Activated CD4-positive, alpha-beta memory T cell treated with anti-CD3 and anti-CD28 coated beads, Interleukin-2, amount 10 ng/mL, durations not matched to agents 7 days and 5 days (primary cell): ENCODE results near the gene IL10. TPM values are rescaled to one million over a fixed set of nuclear protein-coding genes. Genes with fewer than 3 reads are reported as not detected.

ENCODE experiments used
- CTCF ChIA-PET: fragments of 350-600 bp; sonication (Branson Sonifier 250); formaldehyde crosslinking; loops from one replicate; lab custom pipeline; 2021; ENCODE audit warnings: antibody characterized with exemption, inconsistent platforms; lab: Charles Lee
- POLR2A ChIA-PET: fragments of 350-600 bp; sonication (Branson Sonifier 250); formaldehyde crosslinking; loops from one replicate; lab custom pipeline; 2021; ENCODE audit warnings: antibody characterized with exemption; lab: Charles Lee
- DNase-seq: peaks from one replicate; pipeline ENCODE4 v3.0.0-alpha.2; 2020
- H3K27ac Mint-ChIP-seq: one replicate; pipeline ENCODE4 v1.8.0; 2021; ENCODE audit warnings: mild to moderate bottlenecking, mixed read lengths
- H3K27me3 Mint-ChIP-seq: one replicate; pipeline ENCODE4 v1.8.0; 2021; ENCODE audit warnings: mixed read lengths
- H3K36me3 Mint-ChIP-seq: one replicate; pipeline ENCODE4 v1.8.0; 2021; ENCODE audit warnings: low read depth, mixed read lengths
- H3K4me1 Mint-ChIP-seq: one replicate; pipeline ENCODE4 v1.8.0; 2021; ENCODE audit warnings: mixed read lengths
- H3K4me3 Mint-ChIP-seq: one replicate; pipeline ENCODE4 v1.8.0; 2021; ENCODE audit warnings: mild to moderate bottlenecking, mixed read lengths
- H3K9me3 Mint-ChIP-seq: one replicate; pipeline ENCODE4 v1.8.0; 2021; ENCODE audit warnings: mixed read lengths
- total RNA-seq, 2 experiments: library from RNA; stranded (reverse); gene quantifications; one replicate each; pipeline ENCODE4 v1.2.3, GENCODE V29; 2021

Gene IL10
- total RNA-seq, 2 experiments from 2014 or later = 0.73 to 1.9 TPM

DNA sequence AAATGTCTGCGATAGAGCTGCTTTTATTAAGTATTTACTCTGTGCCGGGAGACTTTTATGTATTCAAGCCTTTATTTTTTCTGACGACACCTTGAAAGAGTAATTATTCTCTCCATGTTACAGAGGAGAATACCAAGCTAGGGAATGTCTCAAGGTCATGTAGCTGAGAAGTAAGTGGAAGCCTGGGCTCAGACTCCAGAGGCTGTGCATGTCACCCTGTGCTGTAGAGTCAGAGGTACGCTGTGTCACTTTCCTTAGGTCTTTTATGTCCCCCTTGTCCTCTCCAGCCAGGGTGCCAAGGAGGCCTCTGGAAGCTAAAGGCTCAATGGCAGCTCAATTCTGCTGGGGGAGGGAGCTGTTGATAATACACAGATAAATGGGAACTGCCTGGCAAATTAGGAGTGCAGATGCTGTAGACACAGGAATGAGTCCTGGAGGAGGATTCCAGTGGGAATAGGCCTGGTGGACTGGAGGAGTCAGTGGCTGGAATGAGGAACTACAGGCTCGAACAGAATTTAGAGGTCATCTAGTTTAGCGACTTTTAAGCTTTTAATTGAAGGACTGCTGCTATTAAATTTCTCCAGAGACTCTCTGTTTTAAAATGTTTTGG lies 11.0 kb downstream of the IL10 start:
- H3K4me3 Mint-ChIP-seq = no peak overlapping the region
- no peak overlapping the region for H3K27ac Mint-ChIP-seq
- ChIA-PET POLR2A (interaction anchor here (0.6 to 1.3 kb wide), 5 partner anchors 8 to 149 kb away, joined by 3 read pairs; partner anchors contain the start of gene EIF2D), CTCF (interaction anchor here (0.6 to 3.6 kb wide), 7 partner anchors 9 to 48 kb away, joined by 3 to 15 read pairs (median 3); partner anchors contain the start of gene IL19)
- peaks cover 38% of the 10 kb centered on the region for H3K4me1 Mint-ChIP-seq
- peaks cover 11% of the 10 kb centered on the region for H3K36me3 Mint-ChIP-seq
- H3K9me3 Mint-ChIP-seq = peaks cover 9% of the 10 kb centered on the region
- DNase-seq = no peak
- H3K27me3 Mint-ChIP-seq = peaks cover 19% of the 10 kb centered on the region

DNA sequence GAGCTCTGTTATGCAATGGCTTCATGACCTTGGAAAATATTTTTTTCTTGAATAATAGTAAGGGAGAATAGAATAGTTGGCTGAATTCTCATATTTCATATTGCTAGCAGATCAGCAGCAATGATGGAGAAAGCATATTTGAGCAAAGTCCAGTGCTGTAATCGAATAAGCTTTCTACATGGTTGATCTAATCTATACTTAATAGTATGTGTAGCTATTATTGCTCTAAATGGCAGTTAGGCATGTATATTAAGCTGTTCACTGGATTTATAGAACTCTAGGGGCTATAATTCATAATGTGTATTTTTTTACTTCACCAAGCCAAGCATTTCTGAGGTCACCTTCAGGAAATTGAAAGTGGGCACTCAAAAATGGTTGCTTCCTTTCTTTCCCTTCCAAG lies 11.7 kb downstream of the IL10 start:
- POLR2A ChIA-PET = interaction anchor here (0.8 to 1.3 kb wide), 3 partner anchors 9 to 149 kb away, joined by 3 read pairs; partner anchors contain the start of gene EIF2D
- Mint-ChIP-seq H3K9me3 (peaks cover 9% of the 10 kb centered on the region), H3K27me3 (peaks cover 19% of the 10 kb centered on the region), H3K4me3 (no peak overlapping the region), H3K4me1 (peaks cover 35% of the 10 kb centered on the region), H3K27ac (no peak overlapping the region), H3K36me3 (peaks cover 11% of the 10 kb centered on the region)
- DNase-seq = no peak
- CTCF ChIA-PET = interaction anchor here (0.8 to 3.6 kb wide), 5 partner anchors 22 to 49 kb away, joined by 3 to 15 read pairs (median 5); no protein-coding TSS in a partner anchor

DNA sequence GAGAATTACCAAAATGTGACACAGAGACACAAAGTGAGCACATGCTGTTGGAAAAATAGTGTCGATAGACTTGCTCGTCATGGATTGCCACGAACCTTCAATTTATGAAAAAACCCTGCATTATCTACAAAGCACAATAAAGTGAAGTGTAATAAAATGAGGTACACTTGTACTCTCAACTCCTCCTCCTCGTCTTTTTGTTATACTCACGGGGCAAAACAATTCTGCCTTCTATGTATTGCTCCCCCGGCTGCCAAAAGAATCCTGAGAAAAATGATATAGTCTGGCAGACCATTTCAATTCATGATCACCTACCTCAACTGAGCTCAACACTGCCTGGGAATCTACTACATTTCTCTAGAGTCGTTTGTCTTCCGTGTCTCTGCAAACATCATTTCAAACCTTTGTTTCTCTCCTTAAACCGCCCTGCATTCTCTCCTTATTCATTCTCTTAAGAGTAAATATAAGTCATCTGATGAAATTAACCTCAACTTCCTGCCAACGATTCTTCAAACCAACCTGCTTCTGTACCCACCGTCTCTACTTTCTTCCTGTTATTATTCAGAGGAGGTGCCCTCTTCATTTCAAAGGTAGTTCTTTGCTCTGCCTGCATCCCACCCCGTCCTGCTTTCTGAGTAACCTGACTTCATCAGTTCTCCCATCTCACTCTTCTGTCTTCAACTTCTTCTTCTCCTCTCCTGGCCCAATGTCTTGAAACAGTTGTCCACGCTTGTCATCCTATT lies 14.6 kb downstream of the IL10 start:
- Mint-ChIP-seq H3K27ac (no peak overlapping the region), H3K27me3 (peaks cover 20% of the 10 kb centered on the region), H3K4me1 (peaks cover 29% of the 10 kb centered on the region), H3K36me3 (peaks cover 15% of the 10 kb centered on the region), H3K4me3 (no peak overlapping the region), H3K9me3 (peaks cover 8% of the 10 kb centered on the region)
- ChIA-PET POLR2A (interaction anchor here (0.6 to 2.6 kb wide), 13 partner anchors 10 to 88 kb away, joined by 3 to 34 read pairs (median 4); partner anchors contain the start of gene IL19), CTCF (no interaction called here)
- peak; percentile 43 for DNase-seq

DNA sequence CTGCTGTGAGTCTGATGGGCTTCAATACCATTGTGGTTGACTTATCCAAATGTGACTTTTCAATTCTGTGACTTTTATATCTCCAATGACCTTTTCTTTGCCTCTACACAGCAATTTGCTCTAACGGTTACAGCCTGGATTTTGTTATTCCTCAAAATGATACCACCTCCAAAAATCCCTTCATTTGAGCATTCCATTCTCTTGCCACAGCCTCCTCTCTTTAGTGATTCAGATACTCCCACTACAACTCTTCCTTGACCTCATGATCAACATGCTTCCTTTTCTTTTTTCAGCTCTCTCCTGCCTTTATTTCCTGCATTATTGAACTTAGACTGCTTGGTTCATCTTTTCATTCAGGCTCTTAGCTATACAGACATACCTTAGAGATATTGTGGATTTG lies 18.3 kb downstream of the IL10 start:
- no peak for DNase-seq
- CTCF ChIA-PET = no interaction called here
- no peak overlapping the region for H3K27ac Mint-ChIP-seq
- peaks cover 24% of the 10 kb centered on the region for H3K4me1 Mint-ChIP-seq
- H3K36me3 Mint-ChIP-seq = peaks cover 15% of the 10 kb centered on the region
- H3K27me3 Mint-ChIP-seq = peaks cover 23% of the 10 kb centered on the region
- H3K9me3 Mint-ChIP-seq = peaks cover 8% of the 10 kb centered on the region
- H3K4me3 Mint-ChIP-seq = no peak overlapping the region
- POLR2A ChIA-PET = no interaction called here

DNA sequence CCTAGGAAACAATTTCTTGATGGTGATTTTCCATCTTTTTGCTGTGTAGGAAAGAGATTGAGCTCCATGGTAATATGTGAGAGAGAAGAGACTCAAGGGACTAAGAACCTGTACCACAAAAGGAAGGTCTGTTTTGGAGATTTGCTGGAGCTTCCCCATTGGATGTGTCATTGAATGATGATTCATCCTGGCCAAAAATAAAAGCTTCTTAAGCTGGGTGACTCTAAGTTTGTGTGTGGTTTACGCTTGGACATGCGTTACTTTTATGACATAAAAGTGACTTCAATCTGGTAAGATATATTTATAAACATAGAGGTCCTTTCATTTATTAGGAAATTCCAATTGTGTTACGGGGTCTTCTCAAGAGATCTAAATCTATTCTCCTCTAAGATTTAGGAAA lies 19.2 kb downstream of the IL10 start:
- no peak overlapping the region for H3K27ac Mint-ChIP-seq
- H3K4me3 Mint-ChIP-seq = no peak overlapping the region
- ChIA-PET POLR2A (no interaction called here), CTCF (interaction anchor here (0.7 to 1.0 kb wide), 2 partner anchors 19 to 79 kb away, joined by 3 to 5 read pairs; no protein-coding TSS in a partner anchor)
- peaks cover 31% of the 10 kb centered on the region for H3K4me1 Mint-ChIP-seq
- DNase-seq = no peak
- peaks cover 23% of the 10 kb centered on the region for H3K27me3 Mint-ChIP-seq
- H3K36me3 Mint-ChIP-seq = peaks cover 15% of the 10 kb centered on the region
- peaks cover 8% of the 10 kb centered on the region for H3K9me3 Mint-ChIP-seq

- peaks cover 15% of the 10 kb centered on the region for H3K36me3 Mint-ChIP-seq
- DNase-seq = no peak
- H3K27me3 Mint-ChIP-seq = peaks cover 23% of the 10 kb centered on the region
- CTCF ChIA-PET = interaction anchor here (0.7 to 1.0 kb wide), 2 partner anchors 18 to 79 kb away, joined by 3 to 5 read pairs; no protein-coding TSS in a partner anchor
- H3K4me3 Mint-ChIP-seq = no peak overlapping the region
- H3K27ac Mint-ChIP-seq = no peak overlapping the region
- H3K9me3 Mint-ChIP-seq = peaks cover 8% of the 10 kb centered on the region
- H3K4me1 Mint-ChIP-seq = peaks cover 33% of the 10 kb centered on the region
- POLR2A ChIA-PET = no interaction called here
These were observed 19.8 kb downstream of the IL10 start for GRCh38 chr1:206752481-206752880.

DNA sequence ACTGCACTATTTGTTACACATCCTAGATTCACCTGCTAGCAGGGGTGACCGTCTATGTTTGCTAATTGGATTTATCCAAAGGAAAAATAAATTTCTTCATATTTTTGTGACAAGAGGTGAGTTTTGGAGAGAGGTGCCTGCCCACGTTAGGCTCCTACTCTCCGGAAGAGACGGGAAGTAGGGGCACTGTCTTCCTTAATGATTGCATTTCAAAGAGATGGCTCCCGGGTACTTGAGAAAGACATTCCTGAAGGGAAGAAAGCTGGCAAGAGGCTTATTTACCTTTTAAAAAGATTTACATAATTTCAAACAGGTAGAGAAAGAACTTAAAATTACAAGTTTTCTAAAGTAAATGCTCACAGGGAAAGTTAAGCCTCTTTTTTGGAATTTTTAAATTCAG lies 20.4 kb downstream of the IL10 start:
- H3K27me3 Mint-ChIP-seq = peaks cover 23% of the 10 kb centered on the region
- peaks cover 8% of the 10 kb centered on the region for H3K9me3 Mint-ChIP-seq
- DNase-seq = no peak
- peaks cover 33% of the 10 kb centered on the region for H3K4me1 Mint-ChIP-seq
- H3K4me3 Mint-ChIP-seq = no peak overlapping the region
- POLR2A ChIA-PET = no interaction called here
- no peak overlapping the region for H3K27ac Mint-ChIP-seq
- CTCF ChIA-PET = no interaction called here
- H3K36me3 Mint-ChIP-seq = peaks cover 15% of the 10 kb centered on the region

- no peak overlapping the region for H3K4me3 Mint-ChIP-seq
- no peak overlapping the region for H3K27ac Mint-ChIP-seq
- peaks cover 3% of the 10 kb centered on the region for H3K36me3 Mint-ChIP-seq
- ChIA-PET POLR2A (interaction anchor here (0.8 to 1.7 kb wide), 7 partner anchors 7 to 173 kb away, joined by 3 to 6 read pairs (median 3); partner anchors contain the start of genes FCMR and IL19), CTCF (interaction anchor here (0.8 to 1.8 kb wide), 8 partner anchors 12 to 185 kb away, joined by 3 to 7 read pairs (median 4); no protein-coding TSS in a partner anchor)
- peaks cover 35% of the 10 kb centered on the region for H3K4me1 Mint-ChIP-seq
- no peaks in the 10 kb centered on the region for H3K9me3 Mint-ChIP-seq
- peaks cover 20% of the 10 kb centered on the region for H3K27me3 Mint-ChIP-seq
- no peak for DNase-seq
These were observed 23.8 kb downstream of the IL10 start for GRCh38 chr1:206748348-206749030.

- Mint-ChIP-seq H3K36me3 (peaks cover 3% of the 10 kb centered on the region), H3K27ac (no peak overlapping the region), H3K9me3 (no peaks in the 10 kb centered on the region), H3K4me3 (no peak overlapping the region), H3K4me1 (peaks cover 64% of the 10 kb centered on the region), H3K27me3 (peaks cover 14% of the 10 kb centered on the region)
- ChIA-PET POLR2A (interaction anchor here (1.0 to 2.8 kb wide), 7 partner anchors 11 to 59 kb away, joined by 3 to 14 read pairs (median 7); no protein-coding TSS in a partner anchor), CTCF (interaction anchor here (0.6 to 1.9 kb wide), 8 partner anchors 11 to 167 kb away, joined by 3 to 13 read pairs (median 4); partner anchors contain the start of gene IL10)
- DNase-seq = no peak
These were observed 27.0 kb downstream of the IL10 start for GRCh38 chr1:206745301-206745700.

DNA sequence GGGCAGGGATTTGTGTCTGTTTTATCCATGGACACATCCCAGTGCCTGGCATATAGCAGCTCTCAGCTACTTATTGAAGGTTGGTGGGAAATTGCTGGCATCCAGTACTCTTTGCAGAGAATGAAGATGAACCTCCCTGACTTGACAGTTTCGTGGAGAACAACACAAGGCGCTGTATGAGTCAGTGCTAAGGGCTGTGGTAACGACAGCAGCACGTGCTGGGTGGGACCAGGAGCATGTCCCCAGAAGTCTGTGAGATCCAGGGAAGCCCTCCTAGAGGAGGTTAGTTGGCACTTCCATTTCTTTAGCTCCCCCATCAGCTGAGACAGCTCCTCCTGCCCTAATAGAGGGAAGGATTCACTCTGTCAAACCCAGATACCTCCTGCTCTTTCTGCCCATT lies 27.6 kb downstream of the IL10 start:
- POLR2A ChIA-PET = interaction anchor here (1.0 to 2.8 kb wide), 8 partner anchors 10 to 65 kb away, joined by 3 to 14 read pairs (median 6); no protein-coding TSS in a partner anchor
- peak; percentile 55 for DNase-seq
- Mint-ChIP-seq H3K36me3 (peaks cover 3% of the 10 kb centered on the region), H3K9me3 (no peaks in the 10 kb centered on the region), H3K27me3 (peaks cover 12% of the 10 kb centered on the region), H3K27ac (no peak overlapping the region), H3K4me1 (peaks cover 71% of the 10 kb centered on the region), H3K4me3 (no peak overlapping the region)
- CTCF ChIA-PET = interaction anchor here (0.6 to 1.9 kb wide), 8 partner anchors 10 to 168 kb away, joined by 3 to 13 read pairs (median 4); partner anchors contain the start of gene IL10

DNA sequence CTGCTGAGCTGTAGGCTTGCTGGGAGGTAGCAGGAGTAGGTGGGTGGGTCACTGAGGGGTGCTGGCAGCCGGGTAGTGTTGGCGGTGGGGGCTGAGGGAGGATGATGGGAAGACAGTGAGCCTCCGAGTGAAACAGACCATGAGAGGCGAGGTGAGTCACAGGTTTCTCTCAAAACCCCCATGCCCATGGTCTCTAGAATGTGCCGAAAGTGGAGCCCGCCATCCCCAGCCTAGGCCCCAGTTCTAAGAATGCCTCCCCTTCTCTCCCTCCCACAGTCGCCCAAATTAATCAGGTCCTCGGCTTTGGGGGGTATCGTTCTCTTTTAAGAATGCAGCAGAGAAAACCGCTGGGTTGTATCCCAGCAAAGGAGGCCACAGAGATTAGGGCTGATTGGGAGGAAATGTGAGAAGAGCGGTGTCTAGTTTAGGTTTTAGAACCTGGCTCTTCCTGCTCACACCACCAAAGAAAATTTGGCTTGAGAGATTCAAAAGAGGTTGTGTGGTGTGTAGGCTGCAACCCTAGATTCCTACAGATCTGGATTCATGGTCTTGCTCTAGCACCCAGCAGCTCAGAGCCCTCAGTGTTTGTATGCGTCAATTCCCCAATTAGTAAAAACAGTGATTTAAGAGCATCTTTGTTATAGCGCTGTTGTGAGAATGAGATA lies 29.4 kb downstream of the IL10 start:
- DNase-seq = no peak
- Mint-ChIP-seq H3K27me3 (peaks cover 7% of the 10 kb centered on the region), H3K4me1 (peaks cover 80% of the 10 kb centered on the region), H3K27ac (peak overlapping the region; percentile 27), H3K9me3 (no peaks in the 10 kb centered on the region), H3K36me3 (peaks cover 14% of the 10 kb centered on the region), H3K4me3 (no peak overlapping the region)
- ChIA-PET POLR2A (interaction anchor here (1.1 to 2.8 kb wide), 5 partner anchors 13 to 179 kb away, joined by 3 to 14 read pairs (median 4); partner anchors contain the start of gene FCMR), CTCF (interaction anchor here (1.3 to 5.2 kb wide), 4 partner anchors 9 to 170 kb away, joined by 4 to 33 read pairs (median 7); no protein-coding TSS in a partner anchor)
